KMS-11 (cell line): Measurements from ENCODE around the gene AEBP1.

Experiments
- H2AFZ ChIP-seq: fragments of 200-600 bp; sonication (generic); 2 replicates; pipeline ENCODE4 v1.6.1; 2016; ENCODE audit warnings: antibody characterized with exemption, mixed run types, low read depth
- H3K27ac ChIP-seq: fragments of 200-600 bp; sonication (generic); 2 replicates; pipeline ENCODE4 v1.6.1; 2016; ENCODE audit warnings: mild to moderate bottlenecking, mixed run types
- H3K27me3 ChIP-seq: fragments of 200-600 bp; sonication (generic); 2 replicates; pipeline ENCODE4 v1.6.1; 2017; ENCODE audit warnings: mild to moderate bottlenecking, low read depth, mixed run types, moderate library complexity; ENCODE audit not compliant: insufficient read depth
- H3K36me3 ChIP-seq: fragments of 200-600 bp; sonication (generic); 2 replicates; pipeline ENCODE4 v1.6.1; 2017; ENCODE audit warnings: mild to moderate bottlenecking, mixed run types; ENCODE audit not compliant: insufficient read depth
- H3K4me1 ChIP-seq: fragments of 200-600 bp; sonication (generic); 2 replicates; pipeline ENCODE4 v1.6.1; 2016; ENCODE audit warnings: mild to moderate bottlenecking, low read depth, mixed run types; ENCODE audit not compliant: poor library complexity, severe bottlenecking
- H3K4me2 ChIP-seq: fragments of 200-600 bp; sonication (generic); 2 replicates; pipeline ENCODE4 v1.7.0; 2016; ENCODE audit warnings: mild to moderate bottlenecking, mixed run types
- H3K4me3 ChIP-seq: fragments of 200-600 bp; sonication (generic); IDR thresholded peaks from 2 replicates; pipeline ENCODE4 v1.6.1; 2017; ENCODE audit warnings: low read depth, low read length, mixed read lengths; ENCODE audit not compliant: insufficient read depth
- H3K79me2 ChIP-seq: fragments of 200-600 bp; sonication (generic); 2 replicates; pipeline ENCODE4 v1.6.1; 2016; ENCODE audit warnings: low read depth, mixed run types; ENCODE audit not compliant: insufficient read depth
- H3K9ac ChIP-seq: fragments of 200-600 bp; sonication (generic); 2 replicates; pipeline ENCODE4 v1.6.1; 2016; ENCODE audit warnings: mild to moderate bottlenecking, mixed run types
- H4K20me1 ChIP-seq: fragments of 200-600 bp; sonication (generic); 2 replicates; pipeline ENCODE4 v1.6.1; 2016; ENCODE audit warnings: mild to moderate bottlenecking, mixed run types; ENCODE audit not compliant: insufficient read depth
- CTCF ChIP-seq: fragments of 200-600 bp; sonication (generic); conservative IDR thresholded peaks from 2 replicates; pipeline ENCODE4 v1.6.1; 2017; ENCODE audit warnings: low read depth, mild to moderate bottlenecking, antibody characterized with exemption, low read length, moderate library complexity, mixed read lengths

The AEBP1 gene

GRCh38 chr7:44101966-44102845 lies 1.9 kb upstream of the AEBP1 start:
- TF ChIP-seq CTCF: no peak
- no peak overlapping the region for H3K4me3 ChIP-seq

GRCh38 chr7:44102846-44103565 lies 1.1 kb upstream of the AEBP1 start:
- no peak overlapping the region for H3K4me3 ChIP-seq
- peaks cover 8% of the 10 kb centered on the region; the same call in 1 of the 2 replicates for H3K27me3 ChIP-seq
- no peak overlapping the region for H2AFZ ChIP-seq
- H3K27ac ChIP-seq: no peak overlapping the region
- H3K36me3 ChIP-seq: no peaks in the 10 kb centered on the region
- H3K79me2 ChIP-seq: no peaks in the 10 kb centered on the region
- no peak for TF ChIP-seq CTCF
- no peaks in the 10 kb centered on the region for H4K20me1 ChIP-seq
- H3K4me1 ChIP-seq: peaks cover 4% of the 10 kb centered on the region
- no peak overlapping the region for H3K4me2 ChIP-seq
- H3K9ac ChIP-seq: no peak overlapping the region

More at GRCh38 chr7:44101966-44102845, 1.9 kb upstream of the AEBP1 start:
- Histone ChIP-seq H3K36me3 (no peaks in the 10 kb centered on the region), H3K4me1 (peaks cover 12% of the 10 kb centered on the region), H2AFZ (no peak overlapping the region), H3K27ac (no peak overlapping the region), H3K27me3 (peaks cover 8% of the 10 kb centered on the region; the same call in 1 of the 2 replicates), H3K79me2 (no peaks in the 10 kb centered on the region), H3K9ac (no peak overlapping the region), H4K20me1 (no peaks in the 10 kb centered on the region), H3K4me2 (no peak overlapping the region)

GRCh38 chr7:44103566-44103922 lies 601 bp upstream of the AEBP1 start:
- Histone ChIP-seq H3K4me3 (no peak overlapping the region), H3K4me1 (no peaks in the 10 kb centered on the region), H3K36me3 (no peaks in the 10 kb centered on the region), H2AFZ (no peak overlapping the region), H3K27me3 (peaks cover 8% of the 10 kb centered on the region; the same call in 1 of the 2 replicates), H3K4me2 (no peak overlapping the region), H3K27ac (no peak overlapping the region), H4K20me1 (no peaks in the 10 kb centered on the region), H3K9ac (no peak overlapping the region), H3K79me2 (no peaks in the 10 kb centered on the region)
- TF ChIP-seq CTCF: no peak

GRCh38 chr7:44104860-44105771 lies 971 bp downstream of the AEBP1 start:
- H4K20me1 ChIP-seq: no peaks in the 10 kb centered on the region
- no peak overlapping the region for H3K4me2 ChIP-seq
- no peak overlapping the region for H3K27ac ChIP-seq

More at GRCh38 chr7:44104860-44105771, 971 bp downstream of the AEBP1 start:
- H3K36me3 ChIP-seq: no peaks in the 10 kb centered on the region
- no peaks in the 10 kb centered on the region for H3K79me2 ChIP-seq
- H3K4me3 ChIP-seq: no peak overlapping the region
- TF ChIP-seq CTCF: no peak
- peaks cover 8% of the 10 kb centered on the region; the same call in 1 of the 2 replicates for H3K27me3 ChIP-seq
- no peak overlapping the region for H2AFZ ChIP-seq
- H3K9ac ChIP-seq: no peak overlapping the region
- H3K4me1 ChIP-seq: no peaks in the 10 kb centered on the region
